Skeletal muscle tissue (tissue), 4 donors: ENCODE data around the gene ATXN7L3. TPM values are rescaled to one million over a fixed set of nuclear protein-coding genes. Genes with fewer than 3 reads are reported as not detected.
A peak's percentile ranks its signal among the peaks of the same experiment; 100 is the strongest.

Experiments used
- H3K27ac ChIP-seq: one replicate; pipeline ENCODE4 v1.7.0; 2013; ENCODE audit warnings: mild to moderate bottlenecking, low read depth, low read length, inconsistent platforms
- H3K27me3 ChIP-seq, 3 donors: one replicate each; pipeline ENCODE4 v1.7.0; 2013; ENCODE audit warnings: low read length in 3 of 3; ENCODE audit not compliant: control insufficient read depth in 3 of 3, insufficient read depth in 3 of 3
- H3K36me3 ChIP-seq, 3 donors: one replicate each; pipeline ENCODE4 v1.7.0; 2013; ENCODE audit warnings: low read length in 3 of 3; ENCODE audit not compliant: control insufficient read depth in 3 of 3, insufficient read depth in 3 of 3
- H3K4me1 ChIP-seq, 3 donors: one replicate each; pipeline ENCODE4 v1.7.0; 2013; ENCODE audit warnings: low read length in 3 of 3, mild to moderate bottlenecking in 3 of 3; ENCODE audit not compliant: control insufficient read depth in 3 of 3, insufficient read depth in 3 of 3
- H3K4me3 ChIP-seq, 3 donors: one replicate each; pipeline ENCODE4 v1.7.0; 2013; ENCODE audit warnings: low read length in 3 of 3
- H3K9ac ChIP-seq, 3 donors: one replicate each; pipeline ENCODE4 v1.7.0; 2013; ENCODE audit warnings: low read length in 3 of 3, mild to moderate bottlenecking in 3 of 3, moderate library complexity in 2 of 3, low read depth in 1 of 3
- H3K9me3 ChIP-seq, 3 donors: one replicate each; pipeline ENCODE4 v1.7.0; 2013; ENCODE audit warnings: low read length in 3 of 3; ENCODE audit not compliant: control insufficient read depth in 3 of 3
- total RNA-seq: library from RNA; depleted of rRNA; stranded (reverse); fragments of >200 nt; gene quantifications from one replicate; pipeline ENCODE4 v1.2.3, GENCODE V29; 2014
- donor health status: Osteomylitis.

ATXN7L3 gene
- total RNA-seq, 1 donor from 2014 or later, result 21.4 TPM

DNA sequence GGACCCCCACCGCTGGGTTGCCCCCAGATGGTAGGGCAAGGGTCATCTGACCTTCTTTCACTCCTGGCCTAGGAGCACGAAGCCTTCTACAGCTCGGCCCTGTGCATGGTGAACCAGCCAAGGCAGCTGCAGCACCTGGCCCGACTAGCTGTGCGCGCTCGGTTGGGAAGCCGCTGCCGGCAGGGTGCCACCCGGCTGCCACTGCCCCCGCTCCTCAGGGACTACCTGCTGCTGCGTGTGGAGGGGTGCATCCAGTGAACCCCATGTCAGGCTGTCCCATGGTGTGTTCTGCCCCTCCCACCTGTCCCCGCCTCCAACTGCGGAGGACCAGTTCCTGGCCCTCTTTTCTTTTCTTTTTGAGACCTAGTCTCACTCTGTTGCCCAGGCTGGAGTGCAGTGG is 21.6 kb downstream of the ATXN7L3 start:
- H3K27ac ChIP-seq, result no peak overlapping the region
- no peak overlapping the region for H3K4me3 ChIP-seq
- H3K36me3 ChIP-seq, result peaks cover 31 to 39% (median 39%) of the 10 kb centered on the region in 3 donors
- no peaks in the 10 kb centered on the region for H3K27me3 ChIP-seq
- H3K4me1 ChIP-seq, result peaks cover 3 to 32% (median 5%) of the 10 kb centered on the region in 3 donors
- no peaks in the 10 kb centered on the region for H3K9me3 ChIP-seq
- H3K9ac ChIP-seq, result no peak overlapping the region

DNA sequence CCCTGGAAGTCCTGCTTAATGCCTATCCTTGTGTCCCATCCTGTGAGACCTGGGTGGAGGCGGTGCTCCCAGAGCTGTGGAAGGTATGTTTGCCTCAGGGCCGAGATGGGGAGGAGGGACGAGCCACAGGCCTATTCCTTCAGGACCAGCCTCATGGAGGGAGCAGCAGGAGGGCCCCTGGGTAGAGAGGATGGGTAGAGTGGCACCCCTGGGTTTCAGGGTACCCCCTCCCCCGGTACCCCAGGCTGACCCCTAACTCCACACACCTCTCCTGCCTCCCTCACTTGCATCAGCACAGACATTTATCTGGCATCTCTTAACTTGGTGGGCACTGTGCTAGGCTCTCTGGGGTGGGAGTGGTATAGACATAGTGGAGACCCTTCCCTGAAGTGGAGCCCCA is 22.0 kb downstream of the ATXN7L3 start:
- Histone ChIP-seq H3K27me3 (no peaks in the 10 kb centered on the region), H3K4me3 (no peak overlapping the region), H3K36me3 (peaks cover 31 to 39% (median 39%) of the 10 kb centered on the region in 3 donors), H3K9ac (no peak overlapping the region), H3K27ac (no peak overlapping the region), H3K9me3 (no peaks in the 10 kb centered on the region), H3K4me1 (peaks cover 3 to 33% (median 5%) of the 10 kb centered on the region in 3 donors)

DNA sequence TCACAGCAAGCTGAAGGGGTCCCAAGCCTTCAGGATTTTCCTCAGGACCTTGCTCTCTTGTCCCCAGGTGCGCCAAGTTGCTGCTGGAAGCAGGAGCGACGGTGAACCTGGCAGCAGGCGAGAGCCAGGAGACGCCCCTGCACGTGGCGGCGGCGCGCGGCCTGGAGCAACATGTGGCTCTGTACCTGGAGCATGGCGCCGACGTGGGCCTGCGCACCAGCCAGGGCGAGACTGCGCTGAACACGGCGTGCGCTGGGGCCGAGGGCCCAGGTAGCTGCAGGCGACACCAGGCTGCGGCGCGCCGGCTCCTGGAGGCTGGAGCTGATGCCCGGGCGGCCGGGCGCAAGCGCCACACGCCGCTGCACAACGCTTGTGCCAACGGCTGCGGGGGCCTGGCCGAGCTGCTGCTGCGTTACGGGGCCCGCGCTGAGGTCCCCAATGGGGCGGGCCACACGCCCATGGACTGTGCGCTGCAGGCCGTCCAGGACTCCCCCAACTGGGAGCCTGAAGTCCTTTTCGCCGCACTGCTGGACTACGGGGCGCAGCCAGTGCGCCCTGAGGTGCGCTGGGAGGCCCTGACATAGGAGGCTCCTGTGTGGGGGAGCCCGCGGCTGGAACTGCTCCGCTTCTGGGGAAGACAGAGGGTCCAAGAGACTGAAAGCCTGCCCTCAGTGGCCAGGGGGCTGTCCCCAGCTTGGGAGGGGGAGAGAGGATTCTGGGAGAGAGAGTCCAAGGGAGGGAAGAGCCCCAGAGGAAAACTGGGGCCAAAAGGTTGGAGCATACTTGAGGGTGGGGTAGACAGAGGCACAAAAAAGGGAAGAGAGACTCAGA is 22.8 kb downstream of the ATXN7L3 start:
- H3K4me1 ChIP-seq, result peaks cover 10 to 37% (median 11%) of the 10 kb centered on the region in 3 donors
- no peaks in the 10 kb centered on the region for H3K27me3 ChIP-seq
- H3K27ac ChIP-seq, result no peak overlapping the region
- no peaks in the 10 kb centered on the region for H3K9me3 ChIP-seq
- H3K36me3 ChIP-seq, result peaks cover 27 to 40% (median 39%) of the 10 kb centered on the region in 3 donors
- H3K9ac ChIP-seq, result no peak overlapping the region
- H3K4me3 ChIP-seq, result no peak overlapping the region

DNA sequence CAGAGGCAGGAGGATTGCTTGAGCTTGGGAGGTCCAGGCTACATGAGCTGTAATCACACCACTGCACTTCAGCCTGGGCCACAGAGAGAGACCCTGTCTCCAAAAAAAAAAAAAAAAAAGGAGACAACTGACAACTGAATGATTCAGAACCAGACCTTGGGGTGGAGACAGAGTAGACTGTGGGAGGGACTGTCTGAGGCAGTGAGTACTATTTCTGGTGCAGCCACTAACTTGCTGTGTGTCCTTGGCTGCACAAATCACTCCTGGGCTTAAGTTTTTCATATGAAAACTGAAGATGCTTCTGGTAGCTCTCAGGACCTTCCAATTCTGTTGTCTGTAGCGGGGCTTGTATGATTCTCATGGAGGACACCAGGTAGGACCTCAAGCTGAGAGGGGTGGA is 23.4 kb downstream of the ATXN7L3 start:
- Histone ChIP-seq H3K27me3 (no peaks in the 10 kb centered on the region), H3K36me3 (peaks cover 28 to 39% (median 39%) of the 10 kb centered on the region in 3 donors), H3K9me3 (no peaks in the 10 kb centered on the region), H3K4me3 (no peak overlapping the region), H3K27ac (no peak overlapping the region), H3K4me1 (peaks cover 12 to 36% (median 13%) of the 10 kb centered on the region in 3 donors), H3K9ac (no peak overlapping the region)

DNA sequence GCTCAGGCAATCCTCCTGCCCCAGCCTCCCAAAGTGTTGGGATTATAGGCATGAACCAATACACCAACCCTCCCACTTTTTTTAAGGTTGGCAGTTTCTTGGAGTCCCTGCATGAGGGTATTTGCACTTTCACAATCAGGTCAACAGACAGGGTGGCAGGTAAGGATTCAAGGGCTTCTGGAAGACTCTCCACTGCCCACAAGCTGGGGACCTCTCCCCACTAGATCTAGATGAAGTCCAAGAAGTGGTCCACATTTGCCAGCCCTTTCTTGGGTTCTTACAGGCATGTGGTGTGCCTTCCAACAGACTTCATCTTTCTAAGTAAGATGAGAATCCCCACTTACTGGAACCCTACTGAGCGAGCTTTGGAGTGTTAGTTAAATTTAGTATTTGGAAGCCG is 25.3 kb downstream of the ATXN7L3 start:
- Histone ChIP-seq H3K27me3 (no peaks in the 10 kb centered on the region), H3K9ac (no peak overlapping the region), H3K27ac (no peak overlapping the region), H3K4me1 (peaks cover 20 to 46% (median 20%) of the 10 kb centered on the region in 3 donors), H3K4me3 (no peak overlapping the region), H3K36me3 (peaks cover 28 to 39% (median 39%) of the 10 kb centered on the region in 3 donors), H3K9me3 (no peaks in the 10 kb centered on the region)

DNA sequence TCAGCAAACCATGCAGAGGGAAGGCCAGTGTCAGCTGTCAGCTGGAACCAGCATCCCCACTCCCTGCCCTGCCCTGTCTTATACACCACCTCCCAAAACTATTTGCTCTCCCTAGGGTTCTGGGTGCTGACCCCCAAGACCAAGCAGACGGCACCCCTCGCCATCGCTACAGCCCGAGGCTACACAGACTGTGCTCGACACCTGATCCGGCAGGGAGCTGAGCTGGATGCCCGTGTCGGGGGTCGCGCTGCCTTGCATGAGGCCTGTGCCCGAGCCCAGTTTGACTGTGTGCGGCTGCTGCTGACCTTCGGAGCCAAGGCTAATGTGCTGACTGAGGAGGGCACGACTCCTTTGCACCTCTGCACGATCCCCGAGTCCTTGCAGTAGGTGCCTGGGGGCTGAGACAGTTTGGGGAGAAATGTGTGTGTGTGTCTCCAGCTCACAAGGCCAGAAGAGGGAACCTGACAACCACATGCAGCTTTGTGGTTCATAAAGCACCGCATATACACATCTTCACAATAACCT is 27.7 kb downstream of the ATXN7L3 start:
- Histone ChIP-seq H3K27ac (peak overlapping the region; percentile 99), H3K4me1 (peaks cover 23 to 50% (median 25%) of the 10 kb centered on the region in 3 donors), H3K4me3 (peak overlapping the region; percentile 57 to 83 (median 60)), H3K9ac (peak overlapping the region; percentile 45 to 79 (median 71)), H3K9me3 (no peaks in the 10 kb centered on the region), H3K36me3 (peaks cover 13 to 21% (median 20%) of the 10 kb centered on the region in 3 donors), H3K27me3 (no peaks in the 10 kb centered on the region)

DNA sequence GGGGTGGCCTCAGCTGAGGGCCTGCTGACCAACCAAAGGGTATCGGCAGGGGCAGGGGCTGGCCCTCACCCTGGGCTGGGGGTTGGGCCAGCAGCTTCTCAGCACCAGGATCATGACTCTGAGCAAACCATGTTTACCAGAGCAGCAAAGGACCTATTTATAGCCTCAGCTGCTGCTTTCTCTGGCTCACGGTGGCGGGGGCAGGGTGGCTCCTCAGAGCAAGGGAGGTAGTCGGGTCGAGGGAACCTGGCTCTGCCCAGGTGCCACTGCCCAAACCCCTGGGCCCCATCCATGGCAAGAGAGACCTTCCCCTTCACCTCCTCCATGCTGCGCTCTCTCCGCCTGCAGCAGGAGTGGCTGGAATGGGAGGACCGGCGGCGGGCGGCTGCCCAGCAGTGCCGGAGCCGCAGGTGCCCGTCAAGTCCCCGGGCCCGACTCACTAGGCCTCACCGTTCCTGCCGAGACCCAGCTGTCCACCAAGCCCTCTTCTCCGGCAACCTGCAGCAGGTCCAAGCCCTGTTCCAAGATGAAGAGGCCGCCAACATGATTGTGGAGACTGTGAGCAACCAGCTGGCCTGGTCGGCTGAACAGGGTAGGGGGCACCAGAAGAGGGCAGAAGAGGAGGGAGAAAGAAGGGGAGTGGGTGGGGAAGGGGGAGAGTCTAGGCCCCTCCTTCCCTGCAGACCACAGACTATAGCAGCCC is 29.0 kb downstream of the ATXN7L3 start, which contains the start of gene ASB16:
ASB16 (plus strand) TSS at position 206 of the 703 bp plus-strand sequence; CDS start at position 292, 86 bp downstream.
- Histone ChIP-seq H3K27me3 (no peaks in the 10 kb centered on the region), H3K4me1 (peaks cover 23 to 45% (median 25%) of the 10 kb centered on the region in 3 donors), H3K9me3 (no peaks in the 10 kb centered on the region), H3K27ac (peak within 1 kb of the TSS; percentile 99), H3K4me3 (peak within 1 kb of the TSS; percentile 75 to 88 (median 83)), H3K36me3 (peaks cover 7 to 15% (median 13%) of the 10 kb centered on the region in 3 donors), H3K9ac (peak within 1 kb of the TSS; percentile 91 to 97 (median 95))

DNA sequence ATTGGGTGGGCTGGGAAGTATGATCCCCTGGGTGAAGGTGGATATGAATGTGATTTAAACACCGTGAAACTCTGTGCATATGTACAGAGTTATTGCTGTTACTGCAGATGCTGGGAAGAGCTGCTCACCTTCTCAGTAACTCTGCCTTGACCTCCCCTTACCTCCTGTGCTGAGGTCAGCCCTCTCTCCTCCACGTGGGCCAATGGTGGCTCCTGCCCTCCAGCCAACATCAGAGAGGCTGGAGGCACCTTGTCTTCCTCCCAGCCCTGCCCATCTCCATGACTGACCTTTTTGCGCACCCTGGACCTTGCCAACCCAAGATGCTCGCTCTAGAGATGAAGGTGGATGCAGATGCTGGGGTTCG is 29.6 kb downstream of the ATXN7L3 start:
- Histone ChIP-seq H3K4me1 (peaks cover 23 to 45% (median 25%) of the 10 kb centered on the region in 3 donors), H3K36me3 (peaks cover 7 to 13% (median 9%) of the 10 kb centered on the region in 3 donors), H3K9me3 (no peaks in the 10 kb centered on the region), H3K27me3 (no peaks in the 10 kb centered on the region), H3K27ac (peak overlapping the region; percentile 99), H3K4me3 (peak overlapping the region; percentile 75 to 88 (median 83)), H3K9ac (peak overlapping the region; percentile 91 to 97 (median 95))

DNA sequence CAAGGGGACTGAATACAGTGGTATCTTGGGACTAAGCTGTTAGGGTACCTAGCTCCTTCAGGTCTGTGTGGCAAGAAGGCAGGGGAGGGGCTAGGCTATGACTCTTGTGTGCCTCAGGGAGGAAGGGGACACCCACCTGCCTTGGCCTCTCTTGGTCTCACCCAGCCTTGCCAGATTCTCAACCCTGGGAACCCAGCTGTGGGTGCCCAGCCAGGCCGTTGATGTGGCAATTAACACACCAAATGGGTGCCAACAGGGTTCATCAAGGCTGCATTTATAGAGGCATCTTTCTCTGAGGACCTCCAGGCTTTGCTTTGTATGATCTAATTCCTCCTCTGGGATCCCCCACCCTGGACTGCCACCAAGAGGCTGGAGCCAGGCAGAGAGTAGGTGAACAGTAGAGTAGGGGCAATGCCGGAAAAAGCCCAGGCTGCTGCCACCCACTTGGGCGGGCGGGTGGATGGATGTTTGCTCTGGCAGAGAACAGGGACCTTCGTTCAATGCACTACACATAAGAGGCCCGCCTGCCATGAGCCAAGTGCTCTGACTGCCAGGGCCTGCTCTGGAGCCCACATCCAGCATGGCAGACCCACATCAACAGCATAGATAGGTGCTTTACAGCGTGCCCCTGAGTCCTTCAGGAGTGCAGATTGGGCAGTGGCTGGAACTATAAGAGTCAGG is 32.4 kb downstream of the ATXN7L3 start:
- H3K9me3 ChIP-seq, result no peaks in the 10 kb centered on the region
- H3K9ac ChIP-seq, result peak overlapping the region; percentile 11 to 40 (median 16)
- H3K27ac ChIP-seq, result no peak overlapping the region
- peaks cover 4 to 6% (median 6%) of the 10 kb centered on the region in 3 donors for H3K36me3 ChIP-seq
- H3K4me3 ChIP-seq, result no peak overlapping the region
- peaks cover 21 to 35% (median 22%) of the 10 kb centered on the region in 3 donors for H3K4me1 ChIP-seq
- H3K27me3 ChIP-seq, result no peaks in the 10 kb centered on the region
